Iris pigment epithelial cell (primary cell): Measurements from ENCODE around the gene PPAT.
A peak's percentile ranks its signal among the peaks of the same experiment; 100 is the strongest.
"Not testable (repeated sequence)": the region's sequence is repeated elsewhere in the genome, so short reads cannot be mapped to it uniquely, and the experiment has no call there.

Experiments used
- DNase-seq: peaks from one replicate; pipeline ENCODE4 v3.0.0-alpha.2; 2011; ENCODE audit warnings: low read depth

PPAT gene

DNA sequence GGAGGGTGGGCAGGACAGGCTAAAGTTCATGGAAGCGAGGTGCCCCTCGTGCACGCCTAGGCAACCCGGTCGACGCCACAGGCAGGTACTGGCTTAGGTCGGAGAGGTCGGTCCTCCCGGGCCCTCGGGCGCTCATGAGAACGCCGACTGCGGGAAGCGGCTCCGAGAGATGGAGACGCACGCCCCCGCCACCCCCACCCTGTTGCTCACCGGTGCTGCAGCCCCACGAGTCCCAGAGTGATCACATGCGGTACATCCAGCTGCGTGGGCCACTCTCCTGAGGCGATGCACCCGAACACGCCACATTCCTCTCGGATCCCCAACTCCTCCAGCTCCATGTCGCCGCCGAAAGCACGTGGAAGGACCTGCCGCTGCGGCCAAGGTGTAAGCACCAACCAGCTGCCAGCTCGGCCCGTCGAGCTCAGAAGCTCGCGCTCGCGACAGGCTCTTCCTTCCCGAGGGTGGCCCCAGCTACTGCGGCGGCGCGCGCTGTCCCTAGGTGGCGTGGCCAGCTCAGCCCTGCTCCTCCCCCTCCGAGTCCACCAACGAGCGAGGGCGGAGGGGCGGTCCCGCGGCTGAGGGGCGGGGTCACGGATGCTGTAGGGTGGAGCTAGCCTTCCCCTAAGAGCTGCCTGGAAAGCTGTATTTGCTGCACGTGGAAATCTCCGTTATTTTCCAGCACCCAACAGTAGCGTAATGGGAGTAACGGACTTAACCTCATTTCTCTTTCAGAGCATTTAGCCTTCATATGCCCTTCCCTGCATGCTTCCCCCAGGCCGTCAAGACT, at the start of gene PPAT:
Gene PPAT, minus strand, starts transcription at position 476 of the 787 bp plus-strand sequence. Its CDS starts 138 bp downstream, at position 338.
- peak; percentile 99 for DNase-seq

DNA sequence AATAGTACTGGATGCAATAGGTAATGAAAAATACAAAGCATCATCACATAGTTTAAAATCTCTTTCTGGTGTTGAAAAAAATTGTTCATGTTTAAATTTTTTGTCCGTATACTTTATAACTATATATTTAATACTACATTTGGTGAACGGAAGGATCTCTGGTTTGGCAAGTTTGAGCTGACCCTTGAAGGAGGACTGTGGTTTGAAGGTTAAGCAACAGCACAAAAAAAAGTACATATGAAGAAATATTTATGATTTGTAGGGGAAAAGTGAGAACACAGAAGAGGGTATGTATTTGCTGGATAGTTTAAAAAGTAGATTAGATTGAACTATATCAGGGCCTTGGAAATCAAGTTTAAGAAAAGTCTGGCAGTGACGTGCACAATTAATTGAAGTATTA, 45.3 kb upstream of the PPAT start:
- DNase-seq = peak; percentile 45

GRCh38 chr4:56477192-56477702, 41.8 kb upstream of the PPAT start:
- no peak for DNase-seq

DNA sequence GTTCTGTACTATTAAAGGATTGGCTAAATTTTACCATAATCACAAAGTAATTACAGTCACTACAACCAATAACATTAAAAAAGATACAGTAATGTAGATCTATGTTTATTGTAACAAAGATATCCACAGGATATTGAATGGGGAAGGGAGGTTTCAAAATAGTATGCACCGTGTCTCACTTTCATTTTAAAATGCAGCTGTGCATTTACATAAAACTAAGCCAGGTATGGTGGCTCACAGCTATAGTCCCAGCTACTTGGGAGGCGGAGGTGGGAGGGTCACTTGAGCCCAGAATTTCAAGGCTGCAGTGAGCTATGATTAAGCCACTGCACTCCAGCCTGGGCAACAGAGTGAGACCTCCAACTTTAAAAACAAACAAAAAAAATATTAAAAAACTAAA, 40.5 kb upstream of the PPAT start:
- no peak for DNase-seq

GRCh38 chr4:56469489-56470210, 34.2 kb upstream of the PPAT start:
- DNase-seq = no peak

DNA sequence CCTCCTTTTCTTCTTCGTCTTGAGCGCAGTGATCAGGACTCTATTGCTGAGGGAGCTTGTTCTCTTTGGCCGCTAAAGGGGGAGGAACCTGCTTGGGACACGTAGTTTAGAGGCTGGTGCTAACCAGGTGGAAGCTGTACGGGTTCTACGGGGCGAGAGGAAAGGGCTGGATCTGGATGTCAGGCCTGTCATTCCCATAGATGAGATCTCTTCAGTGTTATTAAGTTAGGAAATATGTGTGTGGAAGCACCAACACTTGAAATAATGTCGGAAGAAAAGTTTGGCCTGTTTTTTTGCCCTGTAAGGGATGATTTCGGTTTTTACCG, 32.6 kb upstream of the PPAT start:
- peak; percentile 48 for DNase-seq

DNA sequence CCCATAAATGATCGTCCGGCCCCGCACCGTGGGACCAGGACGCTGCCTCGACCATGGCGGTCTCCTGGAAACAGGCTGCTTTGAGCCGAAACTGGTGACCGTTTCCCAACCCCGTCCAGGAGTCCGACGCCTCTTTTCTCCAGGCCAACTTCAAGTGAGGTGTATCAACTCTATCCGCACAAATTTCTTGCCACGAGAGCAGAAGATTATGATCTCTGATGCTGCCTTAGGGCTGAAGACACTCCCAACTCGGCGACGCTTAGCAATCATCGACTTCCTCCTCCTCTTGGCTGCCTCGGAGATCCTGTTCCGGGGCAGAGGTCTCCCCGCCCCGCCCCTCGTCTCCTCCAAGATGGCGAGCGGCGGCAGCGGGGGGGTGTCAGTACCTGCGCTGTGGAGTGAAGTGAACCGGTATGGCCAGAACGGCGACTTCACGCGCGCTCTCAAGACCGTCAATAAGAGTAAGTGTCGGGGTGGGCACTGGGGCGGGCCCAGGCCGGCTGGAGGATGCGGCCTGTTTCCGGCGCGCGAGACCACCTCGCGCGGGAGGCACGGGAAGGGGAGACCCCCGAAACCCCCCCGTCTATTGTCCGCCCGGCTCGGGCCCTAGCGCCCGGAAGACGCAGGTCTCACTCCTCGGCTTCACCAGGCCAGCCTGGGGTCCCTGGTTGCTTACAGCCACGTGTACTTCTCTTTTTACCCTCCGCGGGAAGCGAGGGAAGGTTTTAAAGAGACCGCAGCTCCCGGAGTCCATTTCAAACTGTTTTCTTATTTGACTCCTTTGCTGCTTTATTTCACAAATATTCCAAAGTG, 32.1 kb upstream of the PPAT start, which contains the start of gene SRP72:
Gene SRP72, plus strand, starts transcription at position 334 of the 813 bp plus-strand sequence. Its CDS starts 19 bp downstream, at position 353.
- DNase-seq = peak; percentile 94

GRCh38 chr4:56466910-56467283, 31.5 kb upstream of the PPAT start:
- DNase-seq = no peak

GRCh38 chr4:56466296-56466761, 30.9 kb upstream of the PPAT start:
- peak; percentile 90 for DNase-seq

DNA sequence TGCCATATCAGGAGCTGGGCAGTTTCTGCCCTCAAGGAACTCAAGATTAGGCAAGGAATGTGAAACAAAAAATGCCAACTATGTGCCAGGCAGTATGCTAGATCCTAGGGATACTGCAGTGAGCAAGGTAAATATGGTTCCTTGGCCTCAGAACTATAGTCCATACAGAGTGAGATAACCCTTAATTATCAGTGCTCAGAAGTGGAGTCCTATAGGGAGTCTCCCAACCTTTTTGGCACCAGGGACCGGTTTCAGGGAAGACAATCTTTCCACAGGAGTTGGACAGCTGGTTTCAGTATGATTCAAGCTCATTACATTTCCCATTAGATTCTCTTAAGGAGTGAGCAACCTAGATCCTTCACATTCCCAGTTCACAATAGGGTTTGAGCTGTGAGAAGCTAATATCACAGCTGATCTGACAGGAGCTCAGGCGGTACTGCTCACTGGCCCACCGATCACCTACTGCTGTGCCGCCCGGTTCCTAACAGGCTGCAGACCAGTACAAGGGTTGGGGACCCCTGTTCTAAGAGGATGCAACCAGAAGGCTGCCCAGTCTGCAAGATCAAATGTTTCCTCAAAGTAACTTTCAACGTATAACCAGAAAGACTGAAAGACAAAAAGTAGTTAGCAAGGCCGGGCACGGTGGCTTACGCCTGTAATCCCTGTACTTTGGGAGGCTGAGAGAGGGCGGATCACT, 30.3 kb upstream of the PPAT start:
- peak; percentile 30 for DNase-seq

DNA sequence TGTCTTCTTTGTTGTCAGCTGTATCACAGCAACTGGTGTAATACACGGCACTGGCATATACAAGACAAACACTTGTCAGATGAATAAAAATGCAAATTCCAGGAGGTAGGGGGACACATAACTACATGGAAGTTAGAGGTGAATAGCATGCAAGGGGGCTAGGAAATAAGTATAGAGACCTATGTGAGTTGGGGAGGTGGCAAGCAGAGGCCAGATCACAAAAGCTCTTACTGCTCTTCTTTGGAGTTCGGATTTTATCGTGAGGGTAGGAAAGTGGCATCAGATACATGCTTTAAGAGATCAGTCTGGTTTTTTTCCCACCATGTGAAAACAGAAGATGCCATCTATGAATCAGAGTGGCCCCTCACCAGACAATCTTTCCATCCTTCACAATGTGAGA, 29.2 kb upstream of the PPAT start:
- no peak for DNase-seq

DNA sequence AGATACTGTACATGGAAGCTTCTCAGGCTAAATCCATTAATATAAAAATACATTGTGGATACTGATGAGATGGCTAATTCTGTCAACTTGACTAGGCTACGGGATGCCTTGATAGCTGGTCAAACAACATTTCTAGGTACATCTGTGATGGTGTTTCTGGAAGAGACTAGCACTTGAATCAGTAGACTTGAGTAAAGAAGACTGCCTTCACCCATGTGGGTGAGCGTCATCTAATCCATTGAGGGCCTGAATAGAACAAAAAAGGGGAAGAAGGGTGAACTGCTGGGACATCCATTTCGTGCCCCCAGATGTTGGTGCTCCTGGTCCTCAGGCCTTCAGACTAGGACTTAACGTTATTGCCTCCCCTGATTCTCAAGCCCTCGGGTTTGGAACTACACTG, 28.3 kb upstream of the PPAT start:
- DNase-seq = no peak

- no peak for DNase-seq
These were observed 26.7 kb upstream of the PPAT start for GRCh38 chr4:56462157-56462556.

DNA sequence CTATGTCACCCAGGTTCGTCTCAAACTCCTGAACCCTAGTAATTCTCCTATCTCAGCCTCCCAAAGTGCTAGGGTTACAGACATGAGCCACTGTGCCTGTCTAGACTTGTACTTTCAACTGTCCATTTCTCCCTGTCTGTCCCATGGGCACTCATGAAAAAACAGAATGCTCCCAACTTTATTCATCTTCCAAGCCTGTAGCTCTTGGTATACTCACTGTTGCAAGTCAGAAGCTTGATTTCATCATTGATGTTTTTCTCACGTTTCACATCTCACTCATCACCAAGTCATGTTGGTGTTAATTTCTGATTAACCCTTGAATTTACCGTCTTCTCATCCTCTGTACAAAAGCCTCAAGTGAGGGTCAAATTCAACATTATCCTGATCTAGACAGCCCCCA, 24.7 kb upstream of the PPAT start:
- peak; percentile 10 for DNase-seq

DNA sequence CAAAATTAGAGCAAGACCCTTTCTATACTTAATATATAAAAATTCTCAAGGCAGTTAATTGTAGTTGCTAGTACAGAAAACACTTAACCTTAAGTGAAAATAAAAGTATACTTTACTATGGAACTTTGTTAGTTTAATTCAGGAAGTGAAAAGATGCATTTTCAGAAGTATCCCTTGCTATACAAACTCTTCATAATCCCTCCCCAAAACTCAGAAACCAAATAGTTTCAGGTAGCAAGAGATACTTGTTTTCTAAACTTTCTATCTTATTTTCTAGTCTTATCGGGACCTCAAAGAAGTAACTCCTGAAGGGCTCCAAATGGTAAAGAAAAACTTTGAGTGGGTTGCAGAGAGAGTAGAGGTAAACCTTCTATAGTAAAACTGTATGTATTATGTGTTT, 14.9 kb upstream of the PPAT start:
- DNase-seq = no peak

GRCh38 chr4:56449475-56449874, 14.1 kb upstream of the PPAT start:
- DNase-seq = not testable (repeated sequence)

DNA sequence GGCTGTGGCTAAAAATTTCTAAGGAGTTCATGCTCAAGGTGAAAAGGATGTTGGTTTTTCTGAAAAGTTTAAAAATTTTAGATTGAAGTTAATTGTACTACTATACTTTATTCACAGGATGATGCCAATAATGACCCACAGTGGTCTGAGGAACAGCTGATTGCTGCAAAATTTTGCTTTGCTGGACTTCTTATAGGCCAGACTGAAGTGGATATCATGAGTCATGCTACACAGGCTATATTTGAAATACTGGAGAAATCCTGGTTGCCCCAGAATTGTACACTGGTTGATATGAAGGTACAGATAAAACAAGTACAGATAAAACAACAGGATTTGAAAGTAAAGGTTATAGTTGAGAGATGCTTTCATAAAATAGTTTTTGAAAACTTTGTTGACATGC, 12.9 kb upstream of the PPAT start:
- peak; percentile 56 for DNase-seq

DNA sequence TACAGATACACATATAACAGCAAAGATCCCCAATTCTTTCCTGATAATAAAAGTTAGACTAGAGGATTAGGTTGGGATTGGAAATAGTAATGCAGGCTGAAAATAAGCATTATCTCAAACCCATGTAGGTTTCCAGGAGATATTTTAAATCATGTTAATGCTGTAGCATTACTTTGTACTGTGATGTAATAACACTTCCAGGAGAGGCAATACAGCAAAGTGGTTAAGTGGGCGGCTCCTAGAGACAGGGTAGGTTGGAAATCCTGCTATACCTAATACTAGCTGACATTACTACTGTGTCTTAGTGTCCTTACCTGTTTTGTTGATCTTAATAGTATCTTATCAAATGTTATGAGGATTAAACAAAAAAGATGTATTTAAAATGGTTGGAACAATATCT, 10.3 kb upstream of the PPAT start:
- DNase-seq = no peak

GRCh38 chr4:56444719-56445118, 9.3 kb upstream of the PPAT start:
- no peak for DNase-seq

DNA sequence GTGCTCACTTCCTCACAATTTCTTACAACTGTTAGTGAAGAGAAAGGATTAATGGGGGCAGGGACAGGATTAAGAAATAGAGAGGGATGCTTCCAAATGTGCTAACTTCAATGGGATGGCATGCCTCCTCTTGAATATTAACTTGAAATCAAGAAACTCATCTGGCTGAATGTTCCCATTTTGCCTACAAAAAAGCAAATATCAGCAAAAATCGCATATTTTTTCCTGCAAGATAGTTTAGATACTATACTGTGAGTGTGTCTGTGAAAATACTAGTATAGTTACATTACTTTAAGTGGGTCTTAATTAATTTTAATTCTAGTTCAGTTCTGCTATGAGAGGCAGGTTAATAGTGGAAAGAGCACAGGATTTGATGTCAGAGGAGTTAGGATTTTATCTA, 5.6 kb upstream of the PPAT start:
- DNase-seq = no peak

- DNase-seq = peak; percentile 18
These were observed 3.4 kb upstream of the PPAT start for GRCh38 chr4:56438766-56439165.
